Keratinocyte (primary cell): ENCODE measurements around the gene NMS.

ENCODE experiments used
- CTCF ChIP-seq, 3 experiments: IDR thresholded peaks in 1 of 3; conservative IDR thresholded peaks in 1 of 3; optimal IDR thresholded peaks in 1 of 3; 2 replicates in 2 of 3; 3 replicates in 1 of 3; pipeline versions ENCODE3 to v1.5.1; 2011; ENCODE audit warnings: low read length in 3 of 3, mild to moderate bottlenecking in 3 of 3, moderate library complexity in 2 of 3, control low read depth in 1 of 3, inconsistent platforms in 1 of 3; ENCODE audit not compliant: insufficient read depth in 2 of 3; ENCODE audit errors: extremely low read depth in 1 of 3
- EZH2 ChIP-seq: IDR thresholded peaks from one replicate; pipeline ENCODE4 v1.6.1; 2012; ENCODE audit warnings: inconsistent platforms, mild to moderate bottlenecking, low read length, moderate library complexity

- TF ChIP-seq CTCF (optimal IDR thresholded peaks at IDR 0.05 in 1 of 3, IDR thresholded peaks at IDR 0.05 in 1 of 3, conservative IDR thresholded peaks at IDR 0.05 in 1 of 3; ENCODE audit: extremely low read depth in 1 of 3, insufficient read depth in 2 of 3, low read length in 3 of 3) (no peak), EZH2 (no peak)
Observed at GRCh38 chr2:100485396-100485795, 15.1 kb downstream of the NMS start.
